GM20000 (cell line): ENCODE results near the gene PIP4K2A.

ENCODE experiments used
- DNase-seq: peaks from one replicate; pipeline ENCODE4 v3.0.0; 2012; ENCODE audit warnings: low spot score
- CTCF ChIP-seq: IDR thresholded peaks from 2 replicates; pipeline ENCODE4 v1.5.1; 2012; ENCODE audit warnings: mild to moderate bottlenecking, control low read depth; ENCODE audit errors: extremely low read depth, missing control alignments

Gene PIP4K2A

DNA sequence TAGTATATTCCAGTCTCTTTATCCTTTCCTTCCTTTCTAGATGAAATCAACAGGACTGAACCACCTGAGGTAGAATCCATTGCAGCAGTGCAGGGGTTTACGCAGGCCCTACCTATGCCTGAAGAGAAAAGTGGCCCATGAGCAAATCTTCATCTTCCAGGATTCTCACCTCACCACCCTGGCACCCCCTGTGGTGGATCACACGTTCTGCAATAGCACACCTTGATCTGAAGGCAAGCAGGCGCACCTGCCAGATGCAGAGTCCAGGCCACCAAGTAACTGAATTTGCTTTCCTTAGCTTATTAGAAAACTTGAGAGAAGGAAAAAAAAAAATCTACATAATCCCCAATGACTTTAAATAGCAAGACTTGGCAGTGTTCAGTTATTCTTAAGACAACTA lies 121.4 kb downstream of the PIP4K2A start:
- no peak for TF ChIP-seq CTCF
- DNase-seq, result no peak

GRCh38 chr10:22589851-22590514 lies 124.4 kb downstream of the PIP4K2A start:
- DNase-seq, result no peak
- TF ChIP-seq CTCF, result no peak

- TF ChIP-seq CTCF, result no peak
- no peak for DNase-seq
Measured at GRCh38 chr10:22588462-22588861, 125.9 kb downstream of the PIP4K2A start.

DNA sequence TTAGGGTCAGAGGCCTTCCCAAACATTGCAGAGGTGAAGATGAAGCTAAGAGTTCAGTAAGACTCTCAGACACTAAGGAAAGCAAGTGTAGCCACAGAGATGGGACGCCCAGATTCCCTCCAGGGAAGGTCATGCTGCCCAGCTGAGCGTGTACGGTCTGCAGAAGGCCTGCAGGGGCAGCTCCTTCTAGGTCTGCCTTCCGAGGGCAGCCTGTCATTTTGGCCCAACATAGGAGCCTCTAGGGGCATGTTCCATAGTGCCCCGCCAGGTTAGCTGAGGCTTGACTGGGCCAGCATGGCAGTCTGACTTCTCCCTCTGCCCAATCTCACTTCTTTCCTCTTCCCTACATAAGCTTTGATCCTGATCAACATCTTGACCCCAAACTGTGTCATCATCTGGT lies 130.7 kb downstream of the PIP4K2A start:
- DNase-seq, result no peak
- no peak for TF ChIP-seq CTCF

- DNase-seq, result no peak
- no peak for TF ChIP-seq CTCF
Measured at GRCh38 chr10:22581461-22581860, 132.9 kb downstream of the PIP4K2A start.

DNA sequence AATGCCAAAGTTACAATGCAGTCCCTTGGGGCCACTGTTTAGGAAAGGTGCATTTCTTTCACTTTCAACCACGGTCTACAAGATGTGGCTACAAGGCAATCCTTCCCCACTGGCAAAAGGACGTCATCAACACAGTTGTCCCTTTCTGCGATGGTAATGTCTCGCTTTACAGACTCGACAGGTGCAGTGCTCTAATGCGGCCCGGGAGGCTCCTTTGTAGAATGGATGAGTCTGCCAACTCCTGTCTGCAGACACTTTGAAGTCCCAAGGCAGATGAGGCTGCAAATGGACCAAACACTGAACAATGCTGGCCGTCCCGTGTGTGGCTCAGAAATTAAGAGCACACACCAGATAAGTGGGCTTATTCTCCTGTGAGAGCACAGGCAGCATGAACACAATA lies 133.7 kb downstream of the PIP4K2A start:
- DNase-seq, result no peak
- no peak for TF ChIP-seq CTCF

- DNase-seq, result no peak
- TF ChIP-seq CTCF, result no peak
Measured at GRCh38 chr10:22579826-22580225, 134.6 kb downstream of the PIP4K2A start.
